HG02759 (cell line): ENCODE measurements around the gene EIF3C.
"Not testable (repeated sequence)": the region's sequence is repeated elsewhere in the genome, so short reads cannot be mapped to it uniquely, and the experiment has no call there.

Experiments used
- ATAC-seq: cut with Tn5 transposase; IDR thresholded peaks from one replicate; pipeline ENCODE4 v1.9.1; 2021; ENCODE audit warnings: mild to moderate bottlenecking, moderate library complexity; ENCODE audit not compliant: unreplicated experiment

The EIF3C gene

GRCh38 chr16:28749997-28750465 is 38.8 kb downstream of the EIF3C start:
- peak; percentile 98 for ATAC-seq

GRCh38 chr16:28750469-28751067 is 39.3 kb downstream of the EIF3C start:
- not testable (repeated sequence) for ATAC-seq

- ATAC-seq = not testable (repeated sequence)
Observed at GRCh38 chr16:28751487-28751886, 40.2 kb downstream of the EIF3C start, which contains the start of gene NPIPB9. Gene NPIPB9, plus strand, starts transcription at chr16:28751787.

GRCh38 chr16:28781697-28782096 is 70.4 kb downstream of the EIF3C start:
- not testable (repeated sequence) for ATAC-seq

GRCh38 chr16:28782357-28782756 is 71.1 kb downstream of the EIF3C start:
- not testable (repeated sequence) for ATAC-seq
